OCI-LY3 (cell line): ENCODE data around the gene KDM4C.
A peak's percentile ranks its signal among the peaks of the same experiment; 100 is the strongest.

ENCODE experiments used
- H2AFZ ChIP-seq: fragments of 200-600, 300-600 bp; shearing (Covaris generic); 2 replicates; pipeline ENCODE4 v1.6.0; 2014; ENCODE audit warnings: antibody characterized with exemption, low read depth, low read length
- H3K27ac ChIP-seq: fragments of 200-600, 300-600 bp; sonication (generic); 2 replicates; pipeline ENCODE4 v1.5.1; 2014; ENCODE audit warnings: mild to moderate bottlenecking, low read length, moderate library complexity, mixed read lengths
- H3K27me3 ChIP-seq: fragments of 200-600, 300-600 bp; sonication (generic); 2 replicates; pipeline ENCODE4 v1.6.1; 2014; ENCODE audit warnings: low read depth, low read length, mixed read lengths
- H3K36me3 ChIP-seq: fragments of 200-600, 300-600 bp; sonication (generic); replicated peaks from 2 replicates; pipeline ENCODE3; 2014; ENCODE audit warnings: low read depth, low read length, mixed read lengths
- H3K4me1 ChIP-seq: fragments of 300-600, 200-600 bp; sonication (generic); 2 replicates; pipeline ENCODE4 v1.6.1; 2014; ENCODE audit warnings: low read length, mixed read lengths
- H3K4me2 ChIP-seq: fragments of 200-600, 300-600 bp; sonication (generic); 2 replicates; pipeline ENCODE4 v1.6.1; 2014; ENCODE audit warnings: low read length, mixed read lengths
- H3K4me3 ChIP-seq: fragments of 300-600, 200-600 bp; sonication (generic); 2 replicates; pipeline ENCODE4 v1.5.1; 2014; ENCODE audit warnings: antibody characterized with exemption, mild to moderate bottlenecking, low read length, moderate library complexity
- H3K79me2 ChIP-seq: fragments of 300-600, 200-600 bp; shearing (Covaris generic); 2 replicates; pipeline ENCODE4 v1.6.1; 2014; ENCODE audit warnings: mild to moderate bottlenecking, low read length, mixed read lengths
- H3K9ac ChIP-seq: fragments of 300-600, 200-600 bp; shearing (Covaris generic); 2 replicates; pipeline ENCODE4 v1.6.0; 2014; ENCODE audit warnings: mild to moderate bottlenecking, low read length, moderate library complexity
- H3K9me3 ChIP-seq: fragments of 200-600, 300-600 bp; shearing (Covaris generic); 2 replicates; pipeline ENCODE4 v1.6.1; 2014; ENCODE audit warnings: low read length, mixed read lengths; ENCODE audit not compliant: insufficient read depth
- H4K20me1 ChIP-seq: fragments of 200-600, 300-600 bp; sonication (generic); 2 replicates; pipeline ENCODE4 v1.6.1; 2016; ENCODE audit warnings: low read length, mixed read lengths; ENCODE audit not compliant: insufficient read depth
- CTCF ChIP-seq: fragments of 200-600, 300-600 bp; sonication (generic); IDR thresholded peaks from 2 replicates; pipeline ENCODE4 v1.5.1; 2014; ENCODE audit warnings: antibody characterized with exemption, low read length, low read depth
- EZH2phosphoT487 ChIP-seq: fragments of 200-600 bp; shearing (Covaris generic); IDR thresholded peaks from 2 replicates; pipeline ENCODE4 v1.6.1; 2018; ENCODE audit warnings: antibody characterized with exemption, mixed run types, low read depth

Gene KDM4C

DNA sequence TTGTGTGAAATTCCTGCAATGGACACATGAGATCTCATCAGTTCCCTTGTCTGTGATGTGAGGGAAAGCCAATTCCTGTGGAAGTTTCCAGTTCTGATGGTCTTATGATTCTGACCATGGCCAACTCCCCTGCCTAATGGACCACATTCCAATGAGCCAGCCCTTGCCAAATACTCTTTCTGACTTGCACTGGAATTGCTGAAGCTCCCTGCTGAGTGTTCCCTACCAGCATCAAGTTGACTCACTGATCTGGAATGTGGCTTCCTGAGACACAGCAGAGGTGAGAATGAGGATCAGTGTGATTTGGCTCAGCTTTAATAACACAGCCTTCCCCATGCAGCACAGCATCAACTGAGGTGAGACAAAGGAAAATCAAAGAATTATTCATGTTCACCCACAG lies 427.8 kb downstream of the KDM4C start:
- H3K4me2 ChIP-seq: no peak overlapping the region
- no peak for TF ChIP-seq CTCF
- no peak for TF ChIP-seq EZH2phosphoT487
- no peaks in the 10 kb centered on the region for H3K4me1 ChIP-seq
- H3K27me3 ChIP-seq: no peaks in the 10 kb centered on the region
- no peak overlapping the region for H2AFZ ChIP-seq
- no peaks in the 10 kb centered on the region for H3K79me2 ChIP-seq
- no peak overlapping the region for H3K4me3 ChIP-seq
- no peaks in the 10 kb centered on the region for H3K9me3 ChIP-seq
- H3K9ac ChIP-seq: no peak overlapping the region
- peaks cover 8% of the 10 kb centered on the region for H3K36me3 ChIP-seq
- H4K20me1 ChIP-seq: no peaks in the 10 kb centered on the region
- H3K27ac ChIP-seq: no peak overlapping the region

DNA sequence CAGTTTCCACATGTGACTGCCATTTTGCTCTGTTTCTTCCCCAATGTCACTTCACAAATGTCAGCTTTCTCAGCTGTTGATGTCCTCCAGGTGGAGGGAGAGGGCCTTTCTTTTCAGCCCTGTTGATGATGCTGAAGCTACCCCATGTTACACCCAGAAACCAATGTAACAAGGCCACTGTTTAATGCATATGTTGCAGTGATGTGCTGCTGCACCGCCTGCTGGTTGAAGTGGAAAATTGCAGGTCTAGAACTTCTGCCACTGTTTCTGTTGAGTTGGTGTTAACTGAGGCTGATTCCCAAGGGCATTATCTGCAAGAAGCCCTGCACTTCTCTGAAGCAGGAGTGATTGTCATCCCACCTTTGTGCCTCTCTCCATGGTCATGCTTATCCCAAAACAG lies 428.4 kb downstream of the KDM4C start:
- no peak overlapping the region for H3K27ac ChIP-seq
- H3K79me2 ChIP-seq: no peaks in the 10 kb centered on the region
- H3K4me3 ChIP-seq: no peak overlapping the region
- H3K4me1 ChIP-seq: no peaks in the 10 kb centered on the region
- no peak for TF ChIP-seq EZH2phosphoT487
- peak; percentile 72 for TF ChIP-seq CTCF
- H3K9me3 ChIP-seq: no peaks in the 10 kb centered on the region
- H4K20me1 ChIP-seq: no peaks in the 10 kb centered on the region
- H3K36me3 ChIP-seq: peaks cover 8% of the 10 kb centered on the region
- no peak overlapping the region for H2AFZ ChIP-seq
- no peaks in the 10 kb centered on the region for H3K27me3 ChIP-seq
- H3K9ac ChIP-seq: no peak overlapping the region
- no peak overlapping the region for H3K4me2 ChIP-seq

- no peak for TF ChIP-seq CTCF
- TF ChIP-seq EZH2phosphoT487: no peak
- no peak overlapping the region for H3K4me2 ChIP-seq
- no peak overlapping the region for H3K27ac ChIP-seq
- no peaks in the 10 kb centered on the region for H4K20me1 ChIP-seq
- peaks cover 3% of the 10 kb centered on the region for H3K36me3 ChIP-seq
- H3K9ac ChIP-seq: no peak overlapping the region
- no peaks in the 10 kb centered on the region for H3K4me1 ChIP-seq
- H3K9me3 ChIP-seq: no peaks in the 10 kb centered on the region
- no peaks in the 10 kb centered on the region for H3K27me3 ChIP-seq
- no peaks in the 10 kb centered on the region for H3K79me2 ChIP-seq
- no peak overlapping the region for H2AFZ ChIP-seq
- no peak overlapping the region for H3K4me3 ChIP-seq
Observed at GRCh38 chr9:7192266-7192665, 434.5 kb downstream of the KDM4C start.

- TF ChIP-seq EZH2phosphoT487: no peak
- no peak for TF ChIP-seq CTCF
- no peaks in the 10 kb centered on the region for H3K79me2 ChIP-seq
- H4K20me1 ChIP-seq: no peaks in the 10 kb centered on the region
- no peaks in the 10 kb centered on the region for H3K36me3 ChIP-seq
- H2AFZ ChIP-seq: no peak overlapping the region
- H3K27ac ChIP-seq: no peak overlapping the region
- H3K4me2 ChIP-seq: no peak overlapping the region
- H3K9me3 ChIP-seq: no peaks in the 10 kb centered on the region
- H3K4me1 ChIP-seq: no peaks in the 10 kb centered on the region
- H3K4me3 ChIP-seq: no peak overlapping the region
- H3K27me3 ChIP-seq: no peaks in the 10 kb centered on the region
- no peak overlapping the region for H3K9ac ChIP-seq
Observed at GRCh38 chr9:7195526-7195925, 437.8 kb downstream of the KDM4C start.
